Panc1 (cell line): ENCODE results near the gene TMEM45A. TPM values are rescaled to one million over a fixed set of nuclear protein-coding genes. Genes with fewer than 3 reads are reported as not detected.

Experiments used
- ATAC-seq: fragments of 200-7000 bp; cut with Tn5 transposase; 2 replicates; pipeline ENCODE4 v1.9.1; 2020; ENCODE audit warnings: mild to moderate bottlenecking, moderate library complexity
- BruUV-seq: library from RNA; stranded (reverse); fragments of 400-500 nt; replicated peaks from 2 replicates; lab custom pipeline; 2021; lab: Mats Ljungman, UMichigan
- CTCF ChIA-PET: fragments of 300-600 bp; sonication (Branson Sonifier 250); formaldehyde crosslinking; loops from one replicate; lab custom pipeline; 2022; ENCODE audit warnings: antibody characterized with exemption; lab: Charles Lee
- POLR2A ChIA-PET: fragments of 300-600 bp; sonication (Branson Sonifier 250); formaldehyde crosslinking; loops from one replicate; lab custom pipeline; 2022; ENCODE audit warnings: antibody characterized with exemption; lab: Charles Lee
- DNase-seq: peaks from one replicate; pipeline ENCODE4 v3.0.0-alpha.2; 2010; ENCODE audit warnings: low read depth, low spot score
- H3K27ac ChIP-seq: 2 replicates; pipeline ENCODE4 v1.5.1; 2011; ENCODE audit warnings: mild to moderate bottlenecking, low read length, inconsistent platforms
- H3K27me3 ChIP-seq: fragments of 200-500 bp; sonication (Bioruptor generic); 2 replicates; pipeline ENCODE4 v1.6.0; 2014; ENCODE audit warnings: low read length, inconsistent platforms; ENCODE audit not compliant: control insufficient read depth, insufficient read depth
- H3K36me3 ChIP-seq: fragments of 200-500 bp; sonication (Bioruptor generic); 2 replicates; pipeline ENCODE4 v1.5.1; 2014; ENCODE audit warnings: inconsistent platforms, mild to moderate bottlenecking, low read length, moderate library complexity; ENCODE audit not compliant: control insufficient read depth, insufficient read depth
- H3K4me1 ChIP-seq: 2 replicates; pipeline ENCODE4 v1.5.1; 2011; ENCODE audit warnings: inconsistent platforms, mild to moderate bottlenecking, low read length, moderate library complexity; ENCODE audit not compliant: control insufficient read depth, insufficient read depth
- H3K4me3 ChIP-seq, 2 experiments: 2 replicates each; pipeline ENCODE4 v1.5.1; 2011 to 2012; ENCODE audit warnings: low read depth in 2 of 2, low read length in 2 of 2, mild to moderate bottlenecking in 2 of 2, inconsistent platforms in 1 of 2, moderate library complexity in 1 of 2
- H3K9me3 ChIP-seq: fragments of 200-500 bp; sonication (Bioruptor generic); 2 replicates; pipeline ENCODE4 v1.5.1; 2014; ENCODE audit warnings: low read depth, mild to moderate bottlenecking, inconsistent platforms, low read length, moderate library complexity; ENCODE audit not compliant: control insufficient read depth, insufficient read depth
- CTCF ChIP-seq: fragments of 450-650 bp; IDR thresholded peaks from 2 replicates; pipeline ENCODE4 v1.5.1; 2017; ENCODE audit warnings: mild to moderate bottlenecking
- POLR2AphosphoS5 ChIP-seq: IDR thresholded peaks from 2 replicates; pipeline ENCODE4 v1.6.1; 2012; ENCODE audit warnings: mild to moderate bottlenecking, low read depth, low read length, moderate library complexity
- REST ChIP-seq, 2 experiments: IDR thresholded peaks; 2 replicates each; pipeline ENCODE4 v1.6.1; 2011 to 2012; ENCODE audit warnings: low read depth in 2 of 2, control low read depth in 1 of 2, low read length in 1 of 2, mild to moderate bottlenecking in 1 of 2, moderate library complexity in 1 of 2; ENCODE audit not compliant: insufficient read depth in 1 of 2
- SIN3A ChIP-seq: IDR thresholded peaks from 2 replicates; pipeline ENCODE4 v1.6.1; 2012; ENCODE audit warnings: low read depth, mild to moderate bottlenecking, low read length, moderate library complexity, borderline replicate concordance; ENCODE audit not compliant: insufficient read depth
- TCF7L2 ChIP-seq: IDR thresholded peaks from 2 replicates; pipeline ENCODE4 v1.6.1; 2011; ENCODE audit warnings: mild to moderate bottlenecking, low read depth, low read length, inconsistent platforms
- in situ Hi-C: cut with HindIII; loops from 2 replicates; pipeline ENCODE4 v1.10.0; 2016; ENCODE audit warnings: low sequenced_read_pairs, low pct_unique_long_range_greater_than_20kb
- intact Hi-C: fragments of 100-400 bp; cut with micrococcal nuclease; formaldehyde crosslinking; loops from one replicate; pipeline ENCODE4 v1.10.0; 2022; ENCODE audit not compliant: unreplicated experiment
- total RNA-seq: library from RNA; stranded (reverse); gene quantifications from one replicate; pipeline ENCODE4 v1.2.1, GENCODE V29; 2021; ENCODE audit not compliant: unreplicated experiment

The TMEM45A gene
- total RNA-seq, 1 experiment from 2014 or later = 8.6 TPM

- no peaks in the 10 kb centered on the region for H3K27me3 ChIP-seq
- H3K9me3 ChIP-seq = 0 out of 2 replicates have a peak, but pooled peaks cover 5% of the 10 kb centered on the region
- CTCF ChIA-PET = interaction anchor here (0.7 kb wide), 1 partner anchor 132 kb away, joined by 3 read pairs; no protein-coding TSS in a partner anchor
Measured at GRCh38 chr3:100448079-100448478, 44.3 kb upstream of the TMEM45A start.

GRCh38 chr3:100449214-100449613 lies 43.2 kb upstream of the TMEM45A start:
- no peak for ATAC-seq
- CTCF ChIA-PET = no interaction called here
- H3K27ac ChIP-seq = no peak overlapping the region
- in situ Hi-C loops = no loop called here
- no peaks in the 10 kb centered on the region for H3K36me3 ChIP-seq
- H3K9me3 ChIP-seq = no peaks in the 10 kb centered on the region
- no peak for DNase-seq
- H3K27me3 ChIP-seq = no peaks in the 10 kb centered on the region
- H3K4me3 ChIP-seq = no peak overlapping the region
- no TSS peak for BruUV-seq
- POLR2A ChIA-PET = no interaction called here
- H3K4me1 ChIP-seq = peaks cover 3% of the 10 kb centered on the region; the same call in 1 of the 2 replicates
- TF ChIP-seq POLR2AphosphoS5 (no peak), TCF7L2 (no peak), CTCF (no peak), SIN3A (no peak), REST (IDR thresholded peaks at IDR 0.05; ENCODE audit: insufficient read depth in 1 of 2, low read depth in 2 of 2, low read length in 1 of 2) (no peak)
- intact Hi-C loops = no loop called here

More at GRCh38 chr3:100448079-100448478, 44.3 kb upstream of the TMEM45A start:
- no peak for DNase-seq
- no peak overlapping the region for H3K4me3 ChIP-seq
- BruUV-seq = no TSS peak
- peaks cover 3% of the 10 kb centered on the region; the same call in 1 of the 2 replicates for H3K4me1 ChIP-seq
- no peak overlapping the region for H3K27ac ChIP-seq
- in situ Hi-C loops (no loop called here), intact Hi-C loops (no loop called here)
- ATAC-seq = no peak
- H3K36me3 ChIP-seq = no peaks in the 10 kb centered on the region
- TF ChIP-seq REST (IDR thresholded peaks at IDR 0.05; ENCODE audit: insufficient read depth in 1 of 2, low read depth in 2 of 2, low read length in 1 of 2) (no peak), TCF7L2 (no peak), POLR2AphosphoS5 (no peak), CTCF (no peak), SIN3A (no peak)
- POLR2A ChIA-PET = no interaction called here
